Mesendoderm (in vitro differentiated cells): ENCODE results near the gene OXNAD1.

Experiments
- DNase-seq: peaks from one replicate; pipeline ENCODE4 v3.0.0; 2013
- H2AK5ac ChIP-seq: 2 replicates; pipeline ENCODE4 v1.6.1; 2013; ENCODE audit warnings: low read length, inconsistent platforms
- H2BK120ac ChIP-seq: 2 replicates; pipeline ENCODE4 v1.6.1; 2013; ENCODE audit warnings: low read depth, mild to moderate bottlenecking, low read length, moderate library complexity, mixed read lengths
- H2BK15ac ChIP-seq: replicated peaks from 2 replicates; pipeline ENCODE4 v1.6.1; 2013; ENCODE audit warnings: low read depth, mild to moderate bottlenecking, moderate library complexity
- H2BK5ac ChIP-seq: 2 replicates; pipeline ENCODE4 v1.6.1; 2013; ENCODE audit warnings: low read length, inconsistent platforms
- H3K18ac ChIP-seq: 2 replicates; pipeline ENCODE4 v1.6.1; 2013; ENCODE audit warnings: mild to moderate bottlenecking, low read length, mixed read lengths
- H3K23ac ChIP-seq: one replicate; pipeline ENCODE4 v1.6.1; 2013; ENCODE audit warnings: low read length
- H3K27ac ChIP-seq: 2 replicates; pipeline ENCODE4 v1.5.1; 2013; ENCODE audit warnings: low read depth, mild to moderate bottlenecking, inconsistent platforms, low read length, moderate library complexity
- H3K27me3 ChIP-seq: 2 replicates; pipeline ENCODE4 v1.6.1; 2013; ENCODE audit warnings: low read length, control low read depth, mild to moderate bottlenecking, inconsistent platforms; ENCODE audit not compliant: insufficient read depth, poor library complexity
- H3K36me3 ChIP-seq: 2 replicates; pipeline ENCODE4 v1.6.1; 2013; ENCODE audit warnings: low read length, inconsistent platforms; ENCODE audit not compliant: control insufficient read depth, insufficient read depth
- H3K4ac ChIP-seq: one replicate; pipeline ENCODE4 v1.6.1; 2013; ENCODE audit warnings: low read depth, mild to moderate bottlenecking, low read length, moderate library complexity
- H3K4me1 ChIP-seq: 2 replicates; pipeline ENCODE4 v1.6.1; 2013; ENCODE audit warnings: low read depth, low read length, inconsistent platforms; ENCODE audit not compliant: control insufficient read depth
- H3K4me2 ChIP-seq: 2 replicates; pipeline ENCODE4 v1.6.1; 2013; ENCODE audit warnings: low read length
- H3K4me3 ChIP-seq: 2 replicates; pipeline ENCODE4 v1.5.1; 2013; ENCODE audit warnings: mild to moderate bottlenecking, low read length
- H3K56ac ChIP-seq: one replicate; pipeline ENCODE4 v1.6.1; 2013; ENCODE audit warnings: low read length
- H3K79me1 ChIP-seq: 2 replicates; pipeline ENCODE4 v1.6.1; 2013; ENCODE audit warnings: low read length, inconsistent platforms
- H3K79me2 ChIP-seq: 2 replicates; pipeline ENCODE4 v1.6.1; 2013; ENCODE audit warnings: mild to moderate bottlenecking, low read length; ENCODE audit not compliant: control insufficient read depth, insufficient read depth
- H3K9ac ChIP-seq: 2 replicates; pipeline ENCODE4 v1.6.1; 2013; ENCODE audit warnings: low read length, inconsistent platforms
- H4K5ac ChIP-seq: one replicate; pipeline ENCODE4 v1.6.1; 2013; ENCODE audit warnings: low read length
- H4K8ac ChIP-seq: one replicate; pipeline ENCODE4 v1.6.1; 2013; ENCODE audit warnings: low read depth, mild to moderate bottlenecking, control low read depth, low read length, moderate library complexity
- WGBS: extraction: QIAGEN DNeasy Blood & Tissue Kit; methylation state at CpG from one replicate; pipeline ENCODE4 v1.1.7; 2013; ENCODE audit warnings: low lambda C conversion rate, missing lambda C conversion rate; ENCODE audit not compliant: insufficient coverage; ENCODE audit errors: extremely low coverage; 5-methylcytosine and 5-hydroxymethylcytosine counted together

The OXNAD1 gene

DNA sequence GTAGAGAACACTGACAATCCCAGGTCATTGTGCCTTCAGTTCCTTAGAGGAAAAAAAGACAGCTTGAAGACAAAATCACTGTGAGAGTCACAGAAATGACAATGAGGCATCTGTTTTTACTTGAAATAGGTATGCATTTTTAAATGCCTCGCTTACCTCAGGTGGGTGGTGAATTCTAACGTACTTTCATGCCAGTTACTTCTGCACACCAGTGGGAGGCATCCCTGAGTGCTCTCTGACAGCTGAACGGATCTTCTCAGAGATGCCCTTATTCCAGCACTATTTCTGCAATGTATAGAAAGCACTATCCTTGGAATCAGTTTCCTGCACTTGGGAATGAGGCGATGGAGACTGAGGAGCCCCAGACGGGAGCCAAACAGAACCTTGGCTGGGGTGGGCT lies 16.5 kb upstream of the OXNAD1 start:
- no peak overlapping the region for H3K4ac ChIP-seq
- no peak overlapping the region for H2BK5ac ChIP-seq
- H3K27me3 ChIP-seq: no peaks in the 10 kb centered on the region
- H3K79me2 ChIP-seq: no peaks in the 10 kb centered on the region
- no peak overlapping the region for H3K4me2 ChIP-seq
- no peak overlapping the region for H2BK120ac ChIP-seq
- no peak overlapping the region for H2BK15ac ChIP-seq
- no peak overlapping the region for H3K56ac ChIP-seq
- H3K27ac ChIP-seq: no peak overlapping the region
- no peak overlapping the region for H2AK5ac ChIP-seq
- no peak overlapping the region for H4K8ac ChIP-seq
- no peaks in the 10 kb centered on the region for H3K36me3 ChIP-seq
- no peak overlapping the region for H3K4me3 ChIP-seq
- no peak overlapping the region for H4K5ac ChIP-seq
- H3K18ac ChIP-seq: no peak overlapping the region
- no peak overlapping the region for H3K23ac ChIP-seq
- H3K79me1 ChIP-seq: no peaks in the 10 kb centered on the region
- H3K9ac ChIP-seq: no peak overlapping the region
- DNase-seq: no peak
- WGBS: no CpG with 5 or more reads among the region's 5 CpGs
- H3K4me1 ChIP-seq: no peaks in the 10 kb centered on the region

DNA sequence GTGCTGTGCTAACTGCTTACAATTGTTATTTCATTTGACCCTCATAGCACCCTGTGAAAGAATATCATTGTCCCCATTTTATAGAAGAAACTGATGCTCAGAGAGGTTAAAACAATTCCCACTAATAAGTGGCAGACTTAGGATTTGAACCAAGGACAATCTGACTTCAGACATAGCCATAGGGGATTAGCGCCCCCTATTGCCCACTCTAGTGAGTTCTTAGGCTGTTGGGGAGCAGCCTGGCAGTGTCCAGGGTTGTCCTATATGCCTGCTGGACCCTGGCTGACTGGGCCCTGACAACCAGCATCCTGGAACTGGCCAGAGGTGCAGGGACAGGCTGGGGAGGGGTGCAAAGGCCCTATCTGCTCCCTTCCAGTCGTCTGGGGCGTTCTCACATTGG lies 15.7 kb upstream of the OXNAD1 start:
- Histone ChIP-seq H3K4ac (no peak overlapping the region), H3K56ac (no peak overlapping the region), H3K18ac (no peak overlapping the region), H2AK5ac (no peak overlapping the region), H4K8ac (no peak overlapping the region), H3K4me1 (no peaks in the 10 kb centered on the region), H2BK120ac (no peak overlapping the region), H3K36me3 (no peaks in the 10 kb centered on the region), H3K9ac (no peak overlapping the region), H3K4me2 (no peak overlapping the region), H3K79me1 (no peaks in the 10 kb centered on the region), H3K27ac (no peak overlapping the region), H4K5ac (no peak overlapping the region), H2BK15ac (no peak overlapping the region), H3K23ac (no peak overlapping the region), H2BK5ac (no peak overlapping the region), H3K27me3 (no peaks in the 10 kb centered on the region), H3K79me2 (no peaks in the 10 kb centered on the region), H3K4me3 (no peak overlapping the region)
- peak; percentile 61 for DNase-seq
- WGBS: no CpG with 5 or more reads among the region's 3 CpGs

DNA sequence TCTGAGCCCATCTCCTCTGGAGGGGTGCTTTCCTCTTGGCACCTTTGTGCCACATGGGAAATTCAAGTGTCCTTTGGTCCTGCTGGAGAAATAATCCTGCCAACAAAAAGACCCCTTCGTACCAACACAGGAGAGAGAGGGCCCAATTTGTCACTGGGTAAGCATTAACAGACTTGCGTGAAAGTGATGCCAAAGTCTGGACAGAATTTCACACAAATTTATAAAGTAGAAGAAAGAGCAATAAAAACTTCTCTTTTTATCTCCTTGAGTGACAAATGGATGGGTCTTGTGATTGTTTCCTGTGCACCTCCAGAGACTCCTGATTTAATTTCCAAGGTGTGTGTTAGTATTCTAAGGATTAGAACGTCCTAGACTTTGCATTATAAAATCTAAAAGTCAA lies 15.1 kb upstream of the OXNAD1 start:
- no peak overlapping the region for H3K56ac ChIP-seq
- H2BK5ac ChIP-seq: no peak overlapping the region
- no peak overlapping the region for H3K4me2 ChIP-seq
- H2AK5ac ChIP-seq: no peak overlapping the region
- H3K36me3 ChIP-seq: no peaks in the 10 kb centered on the region
- H3K4me1 ChIP-seq: no peaks in the 10 kb centered on the region
- no peaks in the 10 kb centered on the region for H3K79me1 ChIP-seq
- no peak overlapping the region for H3K23ac ChIP-seq
- H2BK15ac ChIP-seq: no peak overlapping the region
- no peak overlapping the region for H4K5ac ChIP-seq
- no peak overlapping the region for H3K27ac ChIP-seq
- no peak overlapping the region for H3K4ac ChIP-seq
- H3K9ac ChIP-seq: no peak overlapping the region
- H4K8ac ChIP-seq: no peak overlapping the region
- H3K18ac ChIP-seq: no peak overlapping the region
- no peak for DNase-seq
- no CpG with 5 or more reads among the region's 3 CpGs for WGBS
- no peak overlapping the region for H3K4me3 ChIP-seq
- H3K27me3 ChIP-seq: no peaks in the 10 kb centered on the region
- H3K79me2 ChIP-seq: no peaks in the 10 kb centered on the region
- H2BK120ac ChIP-seq: no peak overlapping the region

- Histone ChIP-seq H3K4me2 (no peak overlapping the region), H3K36me3 (no peaks in the 10 kb centered on the region), H2BK5ac (no peak overlapping the region), H2BK120ac (no peak overlapping the region), H3K27me3 (no peaks in the 10 kb centered on the region), H3K79me2 (no peaks in the 10 kb centered on the region), H3K56ac (no peak overlapping the region), H3K4ac (no peak overlapping the region), H3K79me1 (no peaks in the 10 kb centered on the region), H3K18ac (no peak overlapping the region), H3K4me1 (no peaks in the 10 kb centered on the region), H3K9ac (no peak overlapping the region), H3K27ac (no peak overlapping the region), H2BK15ac (no peak overlapping the region), H4K5ac (no peak overlapping the region), H3K23ac (no peak overlapping the region), H4K8ac (no peak overlapping the region), H2AK5ac (no peak overlapping the region), H3K4me3 (no peak overlapping the region)
- no CpG with 5 or more reads among the region's 9 CpGs for WGBS
- DNase-seq: no peak
Observed at GRCh38 chr3:16251316-16252085, 13.5 kb upstream of the OXNAD1 start.

- Histone ChIP-seq H2BK5ac (no peak overlapping the region), H2BK120ac (no peak overlapping the region), H2AK5ac (no peak overlapping the region), H3K9ac (no peak overlapping the region), H3K4me1 (no peaks in the 10 kb centered on the region), H4K5ac (no peak overlapping the region), H3K23ac (no peak overlapping the region), H3K56ac (no peak overlapping the region), H3K4me3 (no peak overlapping the region), H3K36me3 (no peaks in the 10 kb centered on the region), H2BK15ac (no peak overlapping the region), H3K4ac (no peak overlapping the region), H3K4me2 (no peak overlapping the region), H3K79me2 (no peaks in the 10 kb centered on the region), H4K8ac (no peak overlapping the region), H3K27ac (no peak overlapping the region), H3K18ac (no peak overlapping the region), H3K79me1 (no peaks in the 10 kb centered on the region), H3K27me3 (no peaks in the 10 kb centered on the region)
- no peak for DNase-seq
- WGBS: no CpG with 5 or more reads among the region's 7 CpGs
Observed at GRCh38 chr3:16252243-16252978, 12.6 kb upstream of the OXNAD1 start.
